MCF 10A (cell line): ENCODE results near the gene C11orf21. TPM values are rescaled to one million over a fixed set of nuclear protein-coding genes. Genes with fewer than 3 reads are reported as not detected.
"Not testable (repeated sequence)": the region's sequence is repeated elsewhere in the genome, so short reads cannot be mapped to it uniquely, and the experiment has no call there.

ENCODE experiments used
- BruUV-seq: library from RNA; stranded (reverse); fragments of 400-500 nt; replicated peaks from 2 replicates; lab custom pipeline; 2021; lab: Mats Ljungman, UMichigan
- CTCF ChIA-PET: fragments of 300-600 bp; sonication (Branson Sonifier 250); formaldehyde crosslinking; extraction: SDS; loops from one replicate; lab custom pipeline; 2021; ENCODE audit warnings: antibody characterized with exemption, inconsistent platforms; lab: Yijun Ruan, JAX
- POLR2A ChIA-PET: fragments of 300-600, 350-650 bp; sonication (Branson Sonifier 250); formaldehyde crosslinking; extraction: SDS; loops from one replicate; lab custom pipeline; 2020; ENCODE audit warnings: antibody characterized with exemption, inconsistent platforms; lab: Yijun Ruan, JAX
- DNase-seq: peaks from one replicate; pipeline ENCODE4 v3.0.0-alpha.2; 2018; ENCODE audit not compliant: unreplicated experiment
- H3K27ac Mint-ChIP-seq: one replicate; pipeline ENCODE4 v1.8.0; 2022; ENCODE audit warnings: mild to moderate bottlenecking, low read depth, mixed read lengths; ENCODE audit not compliant: unreplicated experiment
- H3K27me3 Mint-ChIP-seq: one replicate; pipeline ENCODE4 v1.8.0; 2022; ENCODE audit warnings: mixed read lengths; ENCODE audit not compliant: insufficient read depth, unreplicated experiment
- H3K36me3 Mint-ChIP-seq: one replicate; pipeline ENCODE4 v1.8.0; 2022; ENCODE audit warnings: mild to moderate bottlenecking, moderate library complexity, mixed read lengths; ENCODE audit not compliant: insufficient read depth, unreplicated experiment
- H3K4me1 Mint-ChIP-seq: one replicate; pipeline ENCODE4 v1.8.0; 2022; ENCODE audit warnings: mixed read lengths; ENCODE audit not compliant: insufficient read depth, unreplicated experiment
- H3K4me3 Mint-ChIP-seq: one replicate; pipeline ENCODE4 v1.8.0; 2022; ENCODE audit warnings: mild to moderate bottlenecking, moderate library complexity, mixed read lengths; ENCODE audit not compliant: unreplicated experiment
- H3K9me3 Mint-ChIP-seq: one replicate; pipeline ENCODE4 v1.8.0; 2022; ENCODE audit warnings: mixed read lengths; ENCODE audit not compliant: unreplicated experiment
- CTCF ChIP-seq: fragments of 200-600 bp; IDR thresholded peaks from one replicate; pipeline ENCODE4 v1.8.0; 2022; ENCODE audit warnings: antibody characterized with exemption, mild to moderate bottlenecking; ENCODE audit not compliant: unreplicated experiment
- intact Hi-C: fragments of 100-400 bp; cut with micrococcal nuclease; formaldehyde crosslinking; loops from 2 replicates; pipeline ENCODE4 v1.14.1; 2022
- total RNA-seq: library from RNA; stranded (reverse); gene quantifications from 2 replicates; pipeline ENCODE4 v1.2.3, GENCODE V29; 2022

Gene C11orf21
- total RNA-seq, 1 experiment from 2014 or later: not detected

GRCh38 chr11:2342557-2342956, 40.8 kb upstream of the C11orf21 start:
- no peak overlapping the region for H3K4me3 Mint-ChIP-seq

GRCh38 chr11:2338760-2339159, 37.0 kb upstream of the C11orf21 start:
- CTCF ChIA-PET, DNase-seq: not testable (repeated sequence)

More at GRCh38 chr11:2342557-2342956, 40.8 kb upstream of the C11orf21 start:
- no peak for DNase-seq
- ChIA-PET CTCF (interaction anchor here (0.6 to 0.7 kb wide), 2 partner anchors 58 to 135 kb away, joined by 3 to 4 read pairs; partner anchors contain the start of gene TSSC4), POLR2A (no interaction called here)
- no TSS peak for BruUV-seq
- intact Hi-C loops: no loop called here
- Mint-ChIP-seq H3K4me1 (no peaks in the 10 kb centered on the region), H3K27me3 (peaks cover 17% of the 10 kb centered on the region), H3K9me3 (no peaks in the 10 kb centered on the region), H3K27ac (no peak overlapping the region), H3K36me3 (no peaks in the 10 kb centered on the region)
- TF ChIP-seq CTCF: no peak

GRCh38 chr11:2335286-2335685, 33.6 kb upstream of the C11orf21 start:
- DNase-seq, POLR2A ChIA-PET: not testable (repeated sequence)

More at GRCh38 chr11:2338760-2339159, 37.0 kb upstream of the C11orf21 start:
- H3K27me3 Mint-ChIP-seq: peaks cover 36% of the 10 kb centered on the region
- H3K4me1 Mint-ChIP-seq, H3K36me3 Mint-ChIP-seq, POLR2A ChIA-PET, BruUV-seq, H3K27ac Mint-ChIP-seq, H3K9me3 Mint-ChIP-seq, intact Hi-C loops, H3K4me3 Mint-ChIP-seq: not testable (repeated sequence)

GRCh38 chr11:2333486-2334205, 31.9 kb upstream of the C11orf21 start:
- H3K27ac Mint-ChIP-seq, H3K36me3 Mint-ChIP-seq, intact Hi-C loops, H3K4me1 Mint-ChIP-seq, DNase-seq, H3K4me3 Mint-ChIP-seq, CTCF ChIA-PET, POLR2A ChIA-PET, H3K9me3 Mint-ChIP-seq, BruUV-seq: not testable (repeated sequence)
- peaks cover 30% of the 10 kb centered on the region for H3K27me3 Mint-ChIP-seq

More at GRCh38 chr11:2335286-2335685, 33.6 kb upstream of the C11orf21 start:
- intact Hi-C loops, H3K36me3 Mint-ChIP-seq, H3K9me3 Mint-ChIP-seq, H3K4me3 Mint-ChIP-seq, BruUV-seq, H3K4me1 Mint-ChIP-seq, H3K27ac Mint-ChIP-seq: not testable (repeated sequence)
- CTCF ChIA-PET: interaction anchor here (0.6 kb wide), 1 partner anchor 12 kb away, joined by 4 read pairs; no protein-coding TSS in a partner anchor
- peaks cover 36% of the 10 kb centered on the region for H3K27me3 Mint-ChIP-seq

- POLR2A ChIA-PET, H3K9me3 Mint-ChIP-seq, BruUV-seq, H3K4me1 Mint-ChIP-seq, intact Hi-C loops, DNase-seq, H3K27ac Mint-ChIP-seq, H3K4me3 Mint-ChIP-seq, CTCF ChIA-PET: not testable (repeated sequence)
- H3K27me3 Mint-ChIP-seq: peaks cover 19% of the 10 kb centered on the region
- H3K36me3 Mint-ChIP-seq: peaks cover 12% of the 10 kb centered on the region
Observed at GRCh38 chr11:2332569-2332968, 30.9 kb upstream of the C11orf21 start.

- H3K27ac Mint-ChIP-seq: no peak overlapping the region
- no peak for DNase-seq
- no peak overlapping the region for H3K4me3 Mint-ChIP-seq
- BruUV-seq: no TSS peak
- intact Hi-C loops: no loop called here
- CTCF ChIA-PET: no interaction called here
- TF ChIP-seq CTCF: no peak
- POLR2A ChIA-PET: no interaction called here
- peaks cover 9% of the 10 kb centered on the region for H3K9me3 Mint-ChIP-seq
- peaks cover 12% of the 10 kb centered on the region for H3K36me3 Mint-ChIP-seq
- peaks cover 8% of the 10 kb centered on the region for H3K27me3 Mint-ChIP-seq
- no peaks in the 10 kb centered on the region for H3K4me1 Mint-ChIP-seq
Observed at GRCh38 chr11:2331404-2331803, 29.7 kb upstream of the C11orf21 start.
